GM12873 (cell line): ENCODE results near the gene C9orf152.

Experiments
- CTCF ChIP-seq: IDR thresholded peaks from 2 replicates; pipeline ENCODE4 v1.5.1; 2012; ENCODE audit warnings: low read depth, mild to moderate bottlenecking, moderate library complexity, low read length, control low read depth; ENCODE audit not compliant: insufficient read depth; ENCODE audit errors: missing control alignments

C9orf152 gene

GRCh38 chr9:110197330-110198187 lies 10.4 kb downstream of the C9orf152 start:
- no peak for TF ChIP-seq CTCF

GRCh38 chr9:110192531-110193261 lies 15.3 kb downstream of the C9orf152 start:
- no peak for TF ChIP-seq CTCF

- TF ChIP-seq CTCF: no peak
Measured at GRCh38 chr9:110191615-110192014, 16.3 kb downstream of the C9orf152 start.

- TF ChIP-seq CTCF: no peak
Measured at GRCh38 chr9:110189559-110190320, 18.2 kb downstream of the C9orf152 start.

- TF ChIP-seq CTCF: no peak
Measured at GRCh38 chr9:110188991-110189390, 19.0 kb downstream of the C9orf152 start.

GRCh38 chr9:110188101-110188500 lies 19.9 kb downstream of the C9orf152 start:
- TF ChIP-seq CTCF: no peak

- TF ChIP-seq CTCF: no peak
Measured at GRCh38 chr9:110187126-110187525, 20.8 kb downstream of the C9orf152 start.
